Keratinocyte (primary cell): Measurements from ENCODE around the gene THOC5. TPM values are rescaled to one million over a fixed set of nuclear protein-coding genes. Genes with fewer than 3 reads are reported as not detected.

Experiments used
- DNase-seq: peaks from one replicate; pipeline ENCODE4 v3.0.0-alpha.2; 2011; ENCODE audit warnings: low read depth, missing footprints, low spot score
- FAIRE-seq: peaks from 2 replicates; lab custom pipeline; 2011; peaks lifted over from hg19 to GRCh38; lab: Jason Lieb, UNC
- H2AFZ ChIP-seq: 2 replicates; pipeline ENCODE4 v1.6.0; 2012; ENCODE audit warnings: low read length, control low read depth, inconsistent platforms; ENCODE audit not compliant: control insufficient read depth
- H3K27ac ChIP-seq: 2 replicates; pipeline ENCODE4 v1.5.1; 2011; ENCODE audit warnings: low read length; ENCODE audit not compliant: control insufficient read depth, insufficient read depth
- H3K27me3 ChIP-seq: 3 replicates; pipeline ENCODE4 v1.6.0; 2011; ENCODE audit warnings: low read length; ENCODE audit not compliant: control insufficient read depth, insufficient read depth; ENCODE audit errors: extremely low read depth
- H3K36me3 ChIP-seq, 2 experiments: 2 replicates in 1 of 2; 3 replicates in 1 of 2; pipeline ENCODE4 v1.5.1; 2011; ENCODE audit warnings: low read length in 2 of 2, mild to moderate bottlenecking in 1 of 2; ENCODE audit not compliant: control insufficient read depth in 2 of 2, insufficient read depth in 2 of 2; ENCODE audit errors: extremely low read depth in 1 of 2
- H3K4me1 ChIP-seq: 3 replicates; pipeline ENCODE4 v1.5.1; 2011; ENCODE audit warnings: low read length; ENCODE audit not compliant: control insufficient read depth, insufficient read depth; ENCODE audit errors: extremely low read depth
- H3K4me2 ChIP-seq: 3 replicates; pipeline ENCODE4 v1.6.0; 2011; ENCODE audit warnings: low read depth, low read length; ENCODE audit not compliant: control insufficient read depth, insufficient read depth; ENCODE audit errors: extremely low read depth
- H3K4me3 ChIP-seq, 3 experiments: fragments of 200-600 bp in 1 of 3; sonication (generic) in 1 of 3; 2 replicates in 2 of 3; 3 replicates in 1 of 3; pipeline ENCODE4 v1.5.1; 2011 to 2016; ENCODE audit warnings: low read length in 3 of 3, mild to moderate bottlenecking in 3 of 3, control low read depth in 2 of 3, inconsistent platforms in 1 of 3, low read depth in 1 of 3, mixed read lengths in 1 of 3, mixed run types in 1 of 3, moderate library complexity in 1 of 3; ENCODE audit not compliant: control insufficient read depth in 2 of 3, insufficient read depth in 2 of 3; ENCODE audit errors: extremely low read depth in 1 of 3
- H3K79me2 ChIP-seq: 2 replicates; pipeline ENCODE4 v1.6.0; 2012; ENCODE audit warnings: low read length; ENCODE audit not compliant: control insufficient read depth, insufficient read depth
- H3K9ac ChIP-seq: 3 replicates; pipeline ENCODE4 v1.6.0; 2011; ENCODE audit warnings: low read length; ENCODE audit not compliant: control insufficient read depth, insufficient read depth; ENCODE audit errors: extremely low read depth
- H3K9me1 ChIP-seq: 3 replicates; pipeline ENCODE4 v1.6.0; 2011; ENCODE audit warnings: low read length; ENCODE audit not compliant: control insufficient read depth, insufficient read depth; ENCODE audit errors: extremely low read depth
- H3K9me3 ChIP-seq: 2 replicates; pipeline ENCODE4 v1.5.1; 2012; ENCODE audit warnings: low read depth, low read length; ENCODE audit not compliant: control insufficient read depth
- H4K20me1 ChIP-seq: 3 replicates; pipeline ENCODE4 v1.6.0; 2011; ENCODE audit warnings: low read length; ENCODE audit not compliant: control insufficient read depth, insufficient read depth; ENCODE audit errors: extremely low read depth
- CTCF ChIP-seq, 3 experiments: IDR thresholded peaks in 1 of 3; conservative IDR thresholded peaks in 1 of 3; optimal IDR thresholded peaks in 1 of 3; 2 replicates in 2 of 3; 3 replicates in 1 of 3; pipeline versions ENCODE3 to v1.5.1; 2011; ENCODE audit warnings: low read length in 3 of 3, mild to moderate bottlenecking in 3 of 3, moderate library complexity in 2 of 3, control low read depth in 1 of 3, inconsistent platforms in 1 of 3; ENCODE audit not compliant: insufficient read depth in 2 of 3; ENCODE audit errors: extremely low read depth in 1 of 3
- EZH2 ChIP-seq: IDR thresholded peaks from one replicate; pipeline ENCODE4 v1.6.1; 2012; ENCODE audit warnings: inconsistent platforms, mild to moderate bottlenecking, low read length, moderate library complexity
- dilution Hi-C: fragments of 300-500 bp; cut with MboI; formaldehyde crosslinking; loops from one replicate; pipeline ENCODE4 v1.7.0; 2020; ENCODE audit warnings: low sequenced_read_pairs; ENCODE audit not compliant: extremely low pct_ligation_motif_present
- polyA plus RNA-seq, 5 experiments: library from polyadenylated mRNA; depleted of rRNA in 3 of 5; stranded (reverse) in 3 of 5; stranded (forward) in 1 of 5; unstranded in 1 of 5; fragments of >200 nt; gene quantifications; 1 replicate in 1 of 5; 2 replicates in 3 of 5; 3 replicates in 1 of 5; pipeline versions ENCODE4 v1.2.1 to v1.2.3, GENCODE V29; 2011 to 2012; ENCODE audit warnings: missing spikeins in 2 of 5, low read depth in 1 of 5, low replicate concordance in 1 of 5

THOC5 gene
- polyA plus RNA-seq, 1 donor (not counting 4 experiments of a cell fraction or from before 2014, with no cell fraction given): 35.4 TPM

- Histone ChIP-seq H3K36me3 (peaks cover 30 to 37% of the 10 kb centered on the region in 2 experiments), H3K27ac (no peak overlapping the region), H3K9me1 (no peaks in the 10 kb centered on the region), H3K9me3 (no peaks in the 10 kb centered on the region), H3K9ac (no peak overlapping the region), H3K4me2 (no peak overlapping the region), H3K79me2 (no peaks in the 10 kb centered on the region), H2AFZ (no peak overlapping the region), H3K4me1 (no peaks in the 10 kb centered on the region), H3K27me3 (no peaks in the 10 kb centered on the region), H4K20me1 (no peaks in the 10 kb centered on the region), H3K4me3 (no peak overlapping the region)
- TF ChIP-seq EZH2 (no peak), CTCF (optimal IDR thresholded peaks at IDR 0.05 in 1 of 3, IDR thresholded peaks at IDR 0.05 in 1 of 3, conservative IDR thresholded peaks at IDR 0.05 in 1 of 3; ENCODE audit: extremely low read depth in 1 of 3, insufficient read depth in 2 of 3, low read length in 3 of 3) (no peak)
- DNase-seq (no peak), FAIRE-seq (no peak)
- dilution Hi-C loops: no loop called here
These were observed 43.0 kb downstream of the THOC5 start for GRCh38 chr22:29510542-29510941.

- Histone ChIP-seq H3K9me1 (no peaks in the 10 kb centered on the region), H3K79me2 (no peaks in the 10 kb centered on the region), H3K4me3 (no peak overlapping the region), H3K9ac (no peak overlapping the region), H3K36me3 (peaks cover 30 to 37% of the 10 kb centered on the region in 2 experiments), H3K9me3 (no peaks in the 10 kb centered on the region), H2AFZ (no peak overlapping the region), H3K27me3 (no peaks in the 10 kb centered on the region), H3K4me2 (no peak overlapping the region), H3K4me1 (no peaks in the 10 kb centered on the region), H4K20me1 (no peaks in the 10 kb centered on the region), H3K27ac (no peak overlapping the region)
- dilution Hi-C loops: no loop called here
- DNase-seq (no peak), FAIRE-seq (no peak)
- TF ChIP-seq EZH2 (no peak), CTCF (optimal IDR thresholded peaks at IDR 0.05 in 1 of 3, IDR thresholded peaks at IDR 0.05 in 1 of 3, conservative IDR thresholded peaks at IDR 0.05 in 1 of 3; ENCODE audit: extremely low read depth in 1 of 3, insufficient read depth in 2 of 3, low read length in 3 of 3) (no peak)
These were observed 43.7 kb downstream of the THOC5 start for GRCh38 chr22:29509815-29510214.
